Right cardiac atrium (tissue), 5 donors: ENCODE measurements around the gene DNASE1. TPM values are rescaled to one million over a fixed set of nuclear protein-coding genes. Genes with fewer than 3 reads are reported as not detected.
"Not testable (repeated sequence)": the region's sequence is repeated elsewhere in the genome, so short reads cannot be mapped to it uniquely, and the experiment has no call there.

Experiments
- ATAC-seq, 2 donors: fragments of 200-7000 bp; cut with Tn5 transposase; one replicate each; pipeline versions ENCODE4 v1.8.0 to v1.9.1; 2020; ENCODE audit warnings: moderate library complexity in 2 of 2, mild to moderate bottlenecking in 1 of 2
- DNase-seq, 3 donors: peaks; one replicate each; pipeline ENCODE4 v3.0.0-alpha.2; 2020
- H3K27ac ChIP-seq: one replicate; pipeline ENCODE4 v1.5.1; 2013; ENCODE audit warnings: mild to moderate bottlenecking, low read length, control low read depth, moderate library complexity
- H3K27me3 ChIP-seq: one replicate; pipeline ENCODE4 v1.6.1; 2013; ENCODE audit not compliant: control insufficient read depth, insufficient read depth
- H3K4me1 ChIP-seq: one replicate; pipeline ENCODE4 v1.6.1; 2013; ENCODE audit warnings: low read length; ENCODE audit not compliant: control insufficient read depth, insufficient read depth
- H3K4me3 ChIP-seq: one replicate; pipeline ENCODE4 v1.5.1; 2013; ENCODE audit warnings: low read length, control low read depth
- H3K9me3 ChIP-seq: one replicate; pipeline ENCODE4 v1.6.1; 2013; ENCODE audit warnings: low read length; ENCODE audit not compliant: control insufficient read depth
- WGBS: extraction: QIAGEN DNeasy Blood & Tissue Kit; methylation state at CpG from one replicate; pipeline ENCODE4 v1.1.7; 2013; 5-methylcytosine and 5-hydroxymethylcytosine counted together
- intact Hi-C, 4 donors: fragments of 100-400 bp; cut with DNase I; formaldehyde crosslinking; loops; one replicate each; pipeline versions ENCODE4 v1.11.0 to v1.14.0; 2022 to 2023
- long read RNA-seq, 4 donors: library from polyadenylated mRNA; unstranded; transcript quantifications; one replicate each; pipeline ENCODE4 v2.0.0, GENCODE V29; 2020 to 2021
- polyA plus RNA-seq: library from polyadenylated mRNA; stranded (reverse); fragments of 200-250 nt; gene quantifications from one replicate; pipeline ENCODE4 v1.2.3, GENCODE V29; 2013
- total RNA-seq, 4 donors: library from RNA; stranded (reverse); fragmentation: NEBNext Ultra II Directional; extraction: Animal tissue kit (Norgen Biotek cat#: 25700); gene quantifications; one replicate each; pipeline ENCODE4 v1.2.1, GENCODE V29; 2021
- donor health status: healthy with polysubstance abuse.
- donor health status: DM: no; HTN: yes; CAD: no.
- donor health status: DM: no; HTN: no; CAD: no.
- donor health status: DM: no; HTN: yes; CAD: no; lungs with severe emphysema.
- donor health status: DM: yes; HTN: yes; CAD: no.

Gene DNASE1
- 10 to 100 TPM in 1 of 4 donors, 1 to 10 TPM in 3; 3.4 to 10.7 (median 6.1) TPM for total RNA-seq
- polyA plus RNA-seq, result 8.1 TPM
- long read RNA-seq, donor 1, partial matches to known transcripts, result 1 of 10 reads
- long read RNA-seq, donor 1, other reads (novel, unspliced or antisense), result 9 of 10 reads
- long read RNA-seq, donor 2, partial matches to known transcripts, result 0 of 2 reads
- long read RNA-seq, donor 2, other reads (novel, unspliced or antisense), result 2 of 2 reads
- long read RNA-seq, donor 3, partial matches to known transcripts, result 0 of 11 reads
- long read RNA-seq, donor 3, other reads (novel, unspliced or antisense), result 11 of 11 reads
- long read RNA-seq, donor 4, partial matches to known transcripts, result 0 of 2 reads
- long read RNA-seq, donor 4, other reads (novel, unspliced or antisense), result 2 of 2 reads

DNA sequence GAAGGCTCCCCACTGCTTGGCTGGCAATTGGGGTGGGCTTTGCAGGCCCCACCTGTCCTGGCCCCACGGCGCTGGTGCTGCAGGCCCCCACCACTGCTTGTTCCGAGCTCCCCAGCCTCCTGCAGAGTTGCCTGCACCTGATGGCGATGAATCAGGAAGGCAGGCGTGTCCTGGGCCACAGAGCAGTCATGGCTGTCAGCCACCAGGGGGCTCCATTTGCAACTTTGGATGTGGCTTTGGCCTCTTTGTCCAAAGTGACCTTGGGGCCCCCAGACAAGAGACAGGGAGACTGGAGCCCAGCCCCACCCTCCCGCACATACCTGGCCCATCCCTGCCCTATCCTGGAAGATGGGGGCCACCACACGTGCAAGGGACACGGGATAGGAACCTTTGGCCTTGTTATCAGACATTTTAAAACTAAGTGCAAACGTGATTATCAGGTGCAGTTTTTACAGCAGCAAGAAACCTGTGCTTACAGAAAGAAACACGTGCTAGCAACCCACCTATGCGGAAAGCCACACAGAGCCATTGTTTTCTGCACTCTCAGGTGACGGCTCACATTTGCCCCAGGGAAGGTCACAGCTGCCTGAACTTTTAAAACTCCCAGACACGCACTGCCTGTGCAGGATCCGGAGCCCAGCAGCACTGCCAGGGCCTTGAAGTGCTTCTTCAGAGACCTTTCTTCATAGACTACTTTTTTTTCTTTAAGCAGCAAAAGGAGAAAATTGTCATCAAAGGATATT is at the start of gene DNASE1:
Gene DNASE1 (plus strand): TSS at position 443 of the 743 bp plus-strand sequence. CDS start 683 bp downstream, outside the sequence.
- DNase-seq, result peak in 2 of 3 donors; percentile 55 to 74
- H3K9me3 ChIP-seq, result no peaks in the 10 kb centered on the region
- H3K27me3 ChIP-seq, result no peaks in the 10 kb centered on the region
- H3K27ac ChIP-seq, result no peak within 1 kb of the TSS
- H3K4me1 ChIP-seq, result no peaks in the 10 kb centered on the region
- 69% methylated on average over 14 of the region's 14 CpGs for WGBS
- no peak within 1 kb of the TSS for H3K4me3 ChIP-seq
- peak; percentile 42 to 50 for ATAC-seq
- intact Hi-C loops, result no loop called here

DNA sequence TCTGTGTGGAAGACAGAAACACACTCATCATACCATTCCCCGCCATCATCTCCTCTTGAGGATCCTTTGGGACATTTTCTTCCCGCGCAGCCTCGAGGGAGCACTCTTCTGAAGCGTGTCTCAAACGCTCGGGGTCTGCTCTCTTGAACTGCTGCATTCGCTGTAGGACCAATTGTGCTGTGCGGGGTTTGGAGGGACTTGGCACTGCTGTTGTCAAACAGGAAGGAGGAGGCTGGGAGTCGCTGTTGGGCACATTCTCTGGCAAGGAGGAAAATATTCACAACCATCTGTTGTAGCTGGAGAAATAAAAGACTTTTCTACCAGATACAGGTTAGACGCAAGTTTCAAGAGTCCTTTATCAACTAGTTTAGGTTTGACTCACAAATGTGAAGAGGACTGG is 48.0 kb upstream of the DNASE1 start:
- Histone ChIP-seq H3K4me3 (no peak overlapping the region), H3K9me3 (no peaks in the 10 kb centered on the region), H3K27ac (no peak overlapping the region), H3K27me3 (no peaks in the 10 kb centered on the region), H3K4me1 (no peaks in the 10 kb centered on the region)
- DNase-seq (no peak), ATAC-seq (no peak)
- 80% methylated on average over 11 of the region's 11 CpGs for WGBS
- intact Hi-C loops, result no loop called here

- Histone ChIP-seq H3K27me3 (no peaks in the 10 kb centered on the region), H3K4me1 (no peaks in the 10 kb centered on the region), H3K4me3 (no peak overlapping the region), H3K9me3 (no peaks in the 10 kb centered on the region), H3K27ac (no peak overlapping the region)
- DNase-seq (no peak), ATAC-seq (no peak)
- WGBS, result 92% methylated on average over 7 of the region's 7 CpGs
- intact Hi-C loops, result no loop called here
Observed at GRCh38 chr16:3607161-3607560, 47.3 kb upstream of the DNASE1 start.

GRCh38 chr16:3607634-3608033 is 46.9 kb upstream of the DNASE1 start:
- no peak for DNase-seq
- intact Hi-C loops, result no loop called here
- ATAC-seq, result no peak

GRCh38 chr16:3608069-3608468 is 46.4 kb upstream of the DNASE1 start:
- ATAC-seq, result no peak
- intact Hi-C loops, result no loop called here
- no peaks in the 10 kb centered on the region for H3K27me3 ChIP-seq
- WGBS, result 88% methylated on average over 5 of the region's 5 CpGs
- DNase-seq, result no peak
- H3K9me3 ChIP-seq, result no peaks in the 10 kb centered on the region
- no peak overlapping the region for H3K27ac ChIP-seq
- no peak overlapping the region for H3K4me3 ChIP-seq
- no peaks in the 10 kb centered on the region for H3K4me1 ChIP-seq

More at GRCh38 chr16:3607634-3608033, 46.9 kb upstream of the DNASE1 start:
- no peak overlapping the region for H3K4me3 ChIP-seq
- no peak overlapping the region for H3K27ac ChIP-seq
- no peaks in the 10 kb centered on the region for H3K9me3 ChIP-seq
- H3K27me3 ChIP-seq, result no peaks in the 10 kb centered on the region
- 88% methylated on average over 2 of the region's 2 CpGs for WGBS
- H3K4me1 ChIP-seq, result no peaks in the 10 kb centered on the region

DNA sequence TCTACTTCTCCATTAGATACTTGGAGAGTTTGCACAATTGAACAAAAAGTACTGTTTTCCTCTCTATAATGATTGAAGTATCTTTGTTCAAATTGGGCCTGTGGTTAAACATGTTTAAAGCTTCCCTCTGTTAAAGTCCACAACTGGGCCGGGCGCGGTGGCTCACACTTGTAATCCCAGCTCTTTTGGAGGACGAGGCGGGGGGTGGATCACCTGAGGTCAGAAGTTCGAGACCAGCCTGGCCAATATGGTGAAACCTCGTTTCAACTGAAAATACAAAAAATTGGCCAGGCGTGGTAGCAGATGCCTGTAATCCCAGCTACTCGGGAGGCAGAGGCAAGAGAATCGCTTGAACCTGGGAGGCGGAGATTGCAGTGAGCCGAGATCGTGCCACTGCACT is 45.5 kb upstream of the DNASE1 start:
- H3K27ac ChIP-seq, ATAC-seq, intact Hi-C loops, H3K4me3 ChIP-seq, H3K9me3 ChIP-seq, DNase-seq, H3K4me1 ChIP-seq, H3K27me3 ChIP-seq: not testable (repeated sequence)
- WGBS, result 94% methylated on average over 13 of the region's 13 CpGs

GRCh38 chr16:3609895-3610697 is 44.4 kb upstream of the DNASE1 start:
- DNase-seq (no peak), ATAC-seq (no peak)
- intact Hi-C loops, result no loop called here
- Histone ChIP-seq H3K4me3 (no peak overlapping the region), H3K4me1 (no peaks in the 10 kb centered on the region), H3K27ac (no peak overlapping the region), H3K27me3 (no peaks in the 10 kb centered on the region), H3K9me3 (no peaks in the 10 kb centered on the region)
- 58% methylated on average over 14 of the region's 14 CpGs for WGBS

DNA sequence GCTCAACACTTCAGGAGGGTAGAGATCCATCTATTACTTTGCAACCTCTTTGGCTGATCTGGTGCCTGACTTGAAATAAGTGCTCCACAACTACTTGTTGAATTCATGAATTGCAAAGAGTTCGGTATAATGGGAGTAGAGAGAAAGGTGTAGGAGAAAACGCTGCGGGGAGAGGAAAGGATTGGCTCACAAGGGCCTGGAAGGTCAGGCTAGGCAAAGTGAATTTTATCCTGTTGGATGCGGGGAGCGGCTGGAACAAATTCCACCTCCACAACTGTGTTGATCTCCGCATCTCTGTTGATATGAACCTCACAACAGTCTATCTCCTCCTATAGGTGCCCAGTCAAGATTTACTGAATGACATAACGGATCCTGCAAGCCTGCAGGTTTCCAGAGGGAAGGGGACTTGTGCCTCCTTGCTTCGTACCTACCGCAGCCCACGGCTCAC is 43.8 kb upstream of the DNASE1 start:
- ATAC-seq, result no peak
- Histone ChIP-seq H3K4me3 (peak overlapping the region; percentile 96), H3K4me1 (no peaks in the 10 kb centered on the region), H3K27ac (no peak overlapping the region), H3K9me3 (no peaks in the 10 kb centered on the region), H3K27me3 (no peaks in the 10 kb centered on the region)
- intact Hi-C loops, result no loop called here
- DNase-seq, result no peak
- 1% methylated on average over 10 of the region's 10 CpGs for WGBS

GRCh38 chr16:3611146-3611975 is 43.1 kb upstream of the DNASE1 start, which contains the start of gene SLX4:
Gene SLX4 (minus strand): TSS chr16:3611606. CDS start chr16:3608964, 2,642 bp downstream.
- no peaks in the 10 kb centered on the region for H3K27me3 ChIP-seq
- no peaks in the 10 kb centered on the region for H3K9me3 ChIP-seq
- intact Hi-C loops, result no loop called here
- H3K4me3 ChIP-seq, result peak within 1 kb of the TSS; percentile 96
- DNase-seq (peak; percentile 92 to 97 (median 97)), ATAC-seq (peak; percentile 96 to 97)
- H3K4me1 ChIP-seq, result no peaks in the 10 kb centered on the region
- under 1% methylated on average over 86 of the region's 86 CpGs for WGBS
- peak within 1 kb of the TSS; percentile 71 for H3K27ac ChIP-seq
